ENCODE measurements around the gene TEF.

Gene TEF

GRCh38 chr22:41382610-41383009 is 868 bp downstream of the TEF start (continued):
- TF ChIP-seq TSHZ2 (CRISPR knock-in tag; IDR thresholded peaks at IDR 0.05) (no peak), ZNF565 (CRISPR knock-in tag; conservative IDR thresholded peaks at IDR 0.05; ENCODE audit: low read depth) (no peak), OSR1 (CRISPR knock-in tag; IDR thresholded peaks at IDR 0.05) (no peak)

- TF ChIP-seq ZFP3 (CRISPR knock-in tag; IDR thresholded peaks at IDR 0.05) (no peak), CSRNP3 (CRISPR knock-in tag; IDR thresholded peaks at IDR 0.05) (no peak), RARB (CRISPR knock-in tag; IDR thresholded peaks at IDR 0.05) (no peak), OSR1 (CRISPR knock-in tag; IDR thresholded peaks at IDR 0.05) (no peak), BACH2 (CRISPR knock-in tag; IDR thresholded peaks at IDR 0.05; ENCODE audit: borderline replicate concordance) (no peak), GLIS3 (CRISPR knock-in tag; IDR thresholded peaks at IDR 0.05) (no peak), ARNTL (CRISPR knock-in tag; IDR thresholded peaks at IDR 0.05; ENCODE audit: borderline replicate concordance, low read depth) (no peak), SNAI2 (CRISPR knock-in tag; IDR thresholded peaks at IDR 0.05) (no peak), ZFP30 (CRISPR knock-in tag; IDR thresholded peaks at IDR 0.05) (no peak), TOX (CRISPR knock-in tag; IDR thresholded peaks at IDR 0.05; ENCODE audit: borderline replicate concordance) (no peak), TCF4 (CRISPR knock-in tag; IDR thresholded peaks at IDR 0.05; ENCODE audit: borderline replicate concordance) (no peak), ZNF8 (CRISPR knock-in tag; IDR thresholded peaks at IDR 0.05) (no peak)
- ATAC-seq = no peak
These were observed 1.3 kb downstream of the TEF start for GRCh38 chr22:41383085-41383484.

DNA sequence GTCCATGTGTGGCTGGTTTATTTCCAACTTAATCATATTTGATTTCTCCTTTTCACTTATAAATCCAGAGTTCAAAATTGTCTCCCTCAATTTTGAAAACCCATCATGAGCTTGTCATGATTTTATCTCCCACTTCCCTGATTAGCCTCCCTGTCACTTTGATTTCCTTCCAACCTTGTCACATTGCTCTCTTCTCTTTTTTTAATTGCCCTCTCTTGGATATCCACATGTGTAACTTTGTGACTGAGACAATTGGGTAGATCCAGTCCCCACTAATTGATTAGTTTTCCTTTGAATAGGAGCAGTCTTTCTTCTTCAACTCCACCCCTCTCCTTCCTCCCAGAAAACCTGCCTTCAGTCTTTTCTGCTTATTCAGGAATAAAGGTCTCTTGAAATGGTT is 2.4 kb downstream of the TEF start:
- TF ChIP-seq, protein P1, sequence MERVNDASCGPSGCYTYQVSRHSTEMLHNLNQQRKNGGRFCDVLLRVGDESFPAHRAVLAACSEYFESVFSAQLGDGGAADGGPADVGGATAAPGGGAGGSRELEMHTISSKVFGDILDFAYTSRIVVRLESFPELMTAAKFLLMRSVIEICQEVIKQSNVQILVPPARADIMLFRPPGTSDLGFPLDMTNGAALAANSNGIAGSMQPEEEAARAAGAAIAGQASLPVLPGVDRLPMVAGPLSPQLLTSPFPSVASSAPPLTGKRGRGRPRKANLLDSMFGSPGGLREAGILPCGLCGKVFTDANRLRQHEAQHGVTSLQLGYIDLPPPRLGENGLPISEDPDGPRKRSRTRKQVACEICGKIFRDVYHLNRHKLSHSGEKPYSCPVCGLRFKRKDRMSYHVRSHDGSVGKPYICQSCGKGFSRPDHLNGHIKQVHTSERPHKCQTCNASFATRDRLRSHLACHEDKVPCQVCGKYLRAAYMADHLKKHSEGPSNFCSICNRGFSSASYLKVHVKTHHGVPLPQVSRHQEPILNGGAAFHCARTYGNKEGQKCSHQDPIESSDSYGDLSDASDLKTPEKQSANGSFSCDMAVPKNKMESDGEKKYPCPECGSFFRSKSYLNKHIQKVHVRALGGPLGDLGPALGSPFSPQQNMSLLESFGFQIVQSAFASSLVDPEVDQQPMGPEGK (CRISPR knock-in tag; IDR thresholded peaks at IDR 0.05; ENCODE audit: borderline replicate concordance) = no peak
- TF ChIP-seq SNAI2 (CRISPR knock-in tag; IDR thresholded peaks at IDR 0.05) (no peak), ZFP30 (CRISPR knock-in tag; IDR thresholded peaks at IDR 0.05) (no peak), ESRRG (CRISPR knock-in tag; IDR thresholded peaks at IDR 0.05) (no peak), OSR1 (CRISPR knock-in tag; IDR thresholded peaks at IDR 0.05) (no peak), ZC3H10 (CRISPR knock-in tag; IDR thresholded peaks at IDR 0.05) (no peak), CSDC2 (CRISPR knock-in tag; IDR thresholded peaks at IDR 0.05) (no peak), ZFP3 (CRISPR knock-in tag; IDR thresholded peaks at IDR 0.05) (no peak), RARB (CRISPR knock-in tag; IDR thresholded peaks at IDR 0.05) (no peak), ZNF70 (CRISPR knock-in tag; IDR thresholded peaks at IDR 0.05) (no peak), BACH2 (CRISPR knock-in tag; IDR thresholded peaks at IDR 0.05; ENCODE audit: borderline replicate concordance) (no peak), ISL1 (CRISPR knock-in tag; IDR thresholded peaks at IDR 0.05) (no peak), ZNF8 (CRISPR knock-in tag; IDR thresholded peaks at IDR 0.05) (no peak), ZNF565 (CRISPR knock-in tag; conservative IDR thresholded peaks at IDR 0.05; ENCODE audit: low read depth) (no peak)
- ATAC-seq = no peak

DNA sequence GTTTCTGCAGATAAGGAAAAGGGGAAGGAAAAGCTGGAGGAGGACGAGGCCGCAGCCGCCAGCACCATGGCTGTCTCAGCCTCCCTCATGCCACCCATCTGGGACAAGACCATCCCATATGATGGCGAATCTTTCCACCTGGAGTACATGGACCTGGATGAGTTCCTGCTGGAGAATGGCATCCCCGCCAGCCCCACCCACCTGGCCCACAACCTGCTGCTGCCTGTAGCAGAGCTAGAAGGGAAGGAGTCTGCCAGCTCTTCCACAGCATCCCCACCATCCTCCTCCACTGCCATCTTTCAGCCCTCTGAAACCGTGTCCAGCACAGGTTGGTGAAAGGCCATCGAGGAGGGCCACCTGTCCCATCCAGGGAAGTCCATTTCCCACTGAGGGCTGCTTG is 5.6 kb downstream of the TEF start:
- TF ChIP-seq ZC3H10 (CRISPR knock-in tag; IDR thresholded peaks at IDR 0.05) (no peak), CSRNP3 (CRISPR knock-in tag; IDR thresholded peaks at IDR 0.05) (no peak), RARB (CRISPR knock-in tag; IDR thresholded peaks at IDR 0.05) (no peak), SNAI2 (CRISPR knock-in tag; IDR thresholded peaks at IDR 0.05) (no peak), CSDC2 (CRISPR knock-in tag; IDR thresholded peaks at IDR 0.05) (no peak), POU6F1 (CRISPR knock-in tag; IDR thresholded peaks at IDR 0.05; ENCODE audit: borderline replicate concordance, low read depth) (no peak), PPARA (CRISPR knock-in tag; IDR thresholded peaks at IDR 0.05; ENCODE audit: borderline replicate concordance) (no peak), CREB5 (CRISPR knock-in tag; IDR thresholded peaks at IDR 0.05; ENCODE audit: low read depth) (no peak), ESRRG (CRISPR knock-in tag; IDR thresholded peaks at IDR 0.05) (no peak), TCF4 (CRISPR knock-in tag; IDR thresholded peaks at IDR 0.05; ENCODE audit: borderline replicate concordance) (no peak), ZNF8 (CRISPR knock-in tag; IDR thresholded peaks at IDR 0.05) (no peak), ZNF565 (CRISPR knock-in tag; conservative IDR thresholded peaks at IDR 0.05; ENCODE audit: low read depth) (no peak), TOX (CRISPR knock-in tag; IDR thresholded peaks at IDR 0.05; ENCODE audit: borderline replicate concordance) (no peak), ZFP30 (CRISPR knock-in tag; IDR thresholded peaks at IDR 0.05) (no peak)
- ATAC-seq = no peak

Data from SK-N-SH treated with all-trans-retinoic acid at 6 μM for 48 hours (cell line).